ENCODE results near the gene PIP5K1C. TPM values are rescaled to one million over a fixed set of nuclear protein-coding genes. Genes with fewer than 3 reads are reported as not detected.

Gene PIP5K1C
- polyA plus RNA-seq, 1 donor from 2014 or later = 7.1 TPM

GRCh38 chr19:3639479-3639878 lies 60.8 kb downstream of the PIP5K1C start:
- Histone ChIP-seq H3K79me2 (replicated peaks; ENCODE audit: insufficient read depth, low read length) (no peaks in the 10 kb centered on the region), H3K36me3 (ENCODE audit: insufficient read depth, low read length) (no peaks in the 10 kb centered on the region), H3K27ac (ENCODE audit: low read length) (no peak overlapping the region), H2AFZ (ENCODE audit: low read depth, low read length) (no peak overlapping the region), H3K4me3 (ENCODE audit: low read length) (no peak overlapping the region), H3K4me2 (ENCODE audit: low read length) (no peak overlapping the region), H3K27me3 (ENCODE audit: insufficient read depth, low read depth, low read length) (no peaks in the 10 kb centered on the region), H3K9ac (ENCODE audit: low read length) (no peak overlapping the region), H3F3A (ENCODE audit: insufficient read depth, low read length, poor library complexity, severe bottlenecking) (no peaks in the 10 kb centered on the region), H4K20me1 (ENCODE audit: insufficient read depth) (no peaks in the 10 kb centered on the region), H3K9me2 (ENCODE audit: insufficient read depth, low read length) (no peaks in the 10 kb centered on the region), H3K9me3 (ENCODE audit: low read length) (no peaks in the 10 kb centered on the region)
- no peak for TF ChIP-seq EP300 (conservative IDR thresholded peaks at IDR 0.05; ENCODE audit: poor library complexity, severe bottlenecking)

- Histone ChIP-seq H2AFZ (ENCODE audit: low read depth, low read length) (no peak overlapping the region), H3K9ac (ENCODE audit: low read length) (no peak overlapping the region), H4K20me1 (ENCODE audit: insufficient read depth) (no peaks in the 10 kb centered on the region), H3K4me3 (ENCODE audit: low read length) (no peak overlapping the region), H3F3A (ENCODE audit: insufficient read depth, low read length, poor library complexity, severe bottlenecking) (no peaks in the 10 kb centered on the region), H3K9me2 (ENCODE audit: insufficient read depth, low read length) (no peaks in the 10 kb centered on the region), H3K9me3 (ENCODE audit: low read length) (no peaks in the 10 kb centered on the region), H3K27me3 (ENCODE audit: insufficient read depth, low read depth, low read length) (no peaks in the 10 kb centered on the region), H3K27ac (ENCODE audit: low read length) (no peak overlapping the region), H3K36me3 (ENCODE audit: insufficient read depth, low read length) (no peaks in the 10 kb centered on the region), H3K4me2 (ENCODE audit: low read length) (no peak overlapping the region), H3K79me2 (replicated peaks; ENCODE audit: insufficient read depth, low read length) (no peaks in the 10 kb centered on the region)
- TF ChIP-seq REST (IDR thresholded peaks at IDR 0.05; ENCODE audit: borderline replicate concordance) (no peak), MXI1 (conservative IDR thresholded peaks at IDR 0.05; ENCODE audit: poor library complexity, severe bottlenecking) (no peak), POLR2AphosphoS5 (IDR thresholded peaks at IDR 0.05) (no peak), RAD21 (conservative IDR thresholded peaks at IDR 0.05) (no peak), CTCF (IDR thresholded peaks at IDR 0.05; ENCODE audit: poor library complexity, severe bottlenecking) (no peak), EZH2 (IDR thresholded peaks at IDR 0.05; ENCODE audit: borderline replicate concordance, insufficient read depth, low read length, poor library complexity, severe bottlenecking) (no peak), SMC3 (conservative IDR thresholded peaks at IDR 0.05; ENCODE audit: poor library complexity) (no peak), EP300 (conservative IDR thresholded peaks at IDR 0.05; ENCODE audit: poor library complexity, severe bottlenecking) (no peak), TAF1 (IDR thresholded peaks at IDR 0.05; ENCODE audit: low read depth) (no peak)
Observed at GRCh38 chr19:3638208-3639193, 61.8 kb downstream of the PIP5K1C start.
